ENCODE data around the gene NDST1.

NDST1 gene

DNA sequence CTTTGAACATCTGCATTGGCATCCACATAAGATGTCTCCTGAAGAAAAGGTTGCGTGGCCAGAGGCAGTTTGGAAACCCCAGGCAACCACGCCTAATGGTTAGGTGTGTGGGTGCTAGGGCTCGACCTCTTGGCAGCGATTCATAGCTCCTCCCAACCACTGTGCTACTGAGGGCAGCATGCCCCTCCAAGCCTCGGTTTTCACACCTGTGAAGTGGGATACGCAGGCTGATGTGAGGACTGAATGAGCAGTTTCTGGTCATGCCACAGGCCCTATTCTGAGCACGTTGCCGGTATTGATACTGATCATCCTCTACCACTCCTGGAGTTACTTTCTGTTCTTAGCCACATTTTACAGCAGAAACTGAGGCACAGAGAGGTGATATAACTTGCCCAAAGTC, 19.1 kb downstream of the NDST1 start:
- POLR2A ChIA-PET = no interaction called here
- no peak for TF ChIP-seq NFRKB (IDR thresholded peaks at IDR 0.05)
- no peak for TF ChIP-seq SP1 (IDR thresholded peaks at IDR 0.05)
- no peak for TF ChIP-seq TARDBP (IDR thresholded peaks at IDR 0.05)
- TF ChIP-seq FOXA1 (IDR thresholded peaks at IDR 0.05) = no peak
- TF ChIP-seq FOXK2 (IDR thresholded peaks at IDR 0.05) = no peak
- no peak for TF ChIP-seq ZNF384 (IDR thresholded peaks at IDR 0.05)
- no peak for TF ChIP-seq CTBP1 (IDR thresholded peaks at IDR 0.05; ENCODE audit: borderline replicate concordance)
- no peak for TF ChIP-seq ELF4 (IDR thresholded peaks at IDR 0.05)
- no peak for TF ChIP-seq HDGF (IDR thresholded peaks at IDR 0.05; ENCODE audit: borderline replicate concordance)
- TF ChIP-seq PKNOX1 (IDR thresholded peaks at IDR 0.05) = no peak
- TF ChIP-seq BHLHE40 (IDR thresholded peaks at IDR 0.05; ENCODE audit: borderline replicate concordance) = no peak
- TF ChIP-seq SUZ12 (IDR thresholded peaks at IDR 0.05) = no peak
- no peak for TF ChIP-seq ARNT (IDR thresholded peaks at IDR 0.05)
- no peak for TF ChIP-seq FOXM1 (IDR thresholded peaks at IDR 0.05; ENCODE audit: borderline replicate concordance)
- no peak for TF ChIP-seq LEF1 (IDR thresholded peaks at IDR 0.05; ENCODE audit: borderline replicate concordance)
- TF ChIP-seq L3MBTL2 (conservative IDR thresholded peaks at IDR 0.05) = no peak
- no peak for DNase-seq (ENCODE audit: extremely low spot score)
- CTCF ChIA-PET = interaction anchor here (1.2 kb wide), 1 partner anchor 13 kb away, joined by 3 read pairs; no protein-coding TSS in a partner anchor

DNA sequence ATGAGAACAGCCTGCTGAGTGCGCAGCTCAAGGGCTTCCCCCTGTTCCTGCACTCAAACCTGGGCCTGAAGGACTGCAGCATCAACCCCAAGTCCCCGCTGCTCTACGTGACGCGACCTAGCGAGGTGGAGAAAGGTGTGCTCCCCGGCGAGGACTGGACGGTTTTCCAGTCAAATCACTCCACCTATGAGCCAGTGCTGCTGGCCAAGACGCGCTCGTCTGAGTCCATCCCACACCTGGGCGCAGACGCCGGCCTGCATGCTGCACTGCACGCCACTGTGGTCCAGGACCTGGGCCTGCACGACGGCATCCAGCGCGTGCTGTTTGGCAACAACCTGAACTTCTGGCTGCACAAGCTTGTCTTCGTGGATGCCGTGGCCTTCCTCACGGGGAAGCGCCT, 19.9 kb downstream of the NDST1 start:
- no peak for DNase-seq (ENCODE audit: extremely low spot score)
- ChIA-PET POLR2A (no interaction called here), CTCF (no interaction called here)
- TF ChIP-seq SUZ12 (IDR thresholded peaks at IDR 0.05) (no peak), ELF4 (IDR thresholded peaks at IDR 0.05) (no peak), LEF1 (IDR thresholded peaks at IDR 0.05; ENCODE audit: borderline replicate concordance) (no peak)

GRCh38 chr5:150528924-150529546, 21.1 kb downstream of the NDST1 start:
- TF ChIP-seq CTBP1 (IDR thresholded peaks at IDR 0.05; ENCODE audit: borderline replicate concordance) (no peak), FOXK2 (IDR thresholded peaks at IDR 0.05) (no peak), BHLHE40 (IDR thresholded peaks at IDR 0.05; ENCODE audit: borderline replicate concordance) (no peak), HDGF (IDR thresholded peaks at IDR 0.05; ENCODE audit: borderline replicate concordance) (no peak), ZNF384 (IDR thresholded peaks at IDR 0.05) (no peak), FOXA1 (IDR thresholded peaks at IDR 0.05) (no peak), TARDBP (IDR thresholded peaks at IDR 0.05) (no peak), SUZ12 (IDR thresholded peaks at IDR 0.05) (no peak), ELF4 (IDR thresholded peaks at IDR 0.05) (no peak)
- ChIA-PET POLR2A (no interaction called here), CTCF (no interaction called here)
- no peak for DNase-seq (ENCODE audit: extremely low spot score)

GRCh38 chr5:150529555-150529954, 21.6 kb downstream of the NDST1 start:
- no peak for TF ChIP-seq FOXA1 (IDR thresholded peaks at IDR 0.05)
- no peak for TF ChIP-seq BHLHE40 (IDR thresholded peaks at IDR 0.05; ENCODE audit: borderline replicate concordance)
- TF ChIP-seq FOXM1 (IDR thresholded peaks at IDR 0.05; ENCODE audit: borderline replicate concordance) = no peak
- no peak for TF ChIP-seq ARNT (IDR thresholded peaks at IDR 0.05)
- TF ChIP-seq NFRKB (IDR thresholded peaks at IDR 0.05) = no peak
- no peak for TF ChIP-seq HDGF (IDR thresholded peaks at IDR 0.05; ENCODE audit: borderline replicate concordance)
- TF ChIP-seq SP1 (IDR thresholded peaks at IDR 0.05) = no peak
- no peak for TF ChIP-seq ELF4 (IDR thresholded peaks at IDR 0.05)
- TF ChIP-seq CTBP1 (IDR thresholded peaks at IDR 0.05; ENCODE audit: borderline replicate concordance) = no peak
- no peak for TF ChIP-seq LEF1 (IDR thresholded peaks at IDR 0.05; ENCODE audit: borderline replicate concordance)
- no peak for TF ChIP-seq PKNOX1 (IDR thresholded peaks at IDR 0.05)
- TF ChIP-seq TARDBP (IDR thresholded peaks at IDR 0.05) = no peak
- no peak for TF ChIP-seq L3MBTL2 (conservative IDR thresholded peaks at IDR 0.05)
- TF ChIP-seq ZNF384 (IDR thresholded peaks at IDR 0.05) = no peak
- no peak for TF ChIP-seq SUZ12 (IDR thresholded peaks at IDR 0.05)
- TF ChIP-seq FOXK2 (IDR thresholded peaks at IDR 0.05) = no peak
- no peak for DNase-seq (ENCODE audit: extremely low spot score)
- ChIA-PET CTCF (interaction anchor here (2.4 kb wide), 1 partner anchor 70 kb away, joined by 7 read pairs; no protein-coding TSS in a partner anchor), POLR2A (interaction anchor here (0.9 kb wide), 1 partner anchor 79 kb away, joined by 3 read pairs; no protein-coding TSS in a partner anchor)

GRCh38 chr5:150530423-150530822, 22.5 kb downstream of the NDST1 start:
- ChIA-PET POLR2A (interaction anchor here (0.9 kb wide), 1 partner anchor 80 kb away, joined by 3 read pairs; no protein-coding TSS in a partner anchor), CTCF (interaction anchor here (0.6 to 2.4 kb wide), 3 partner anchors 11 to 71 kb away, joined by 3 to 7 read pairs (median 3); no protein-coding TSS in a partner anchor)

More at GRCh38 chr5:150530423-150530822, 22.5 kb downstream of the NDST1 start:
- TF ChIP-seq FOXK2 (IDR thresholded peaks at IDR 0.05) = no peak
- TF ChIP-seq NFRKB (IDR thresholded peaks at IDR 0.05) = no peak
- no peak for TF ChIP-seq CTBP1 (IDR thresholded peaks at IDR 0.05; ENCODE audit: borderline replicate concordance)
- no peak for TF ChIP-seq LEF1 (IDR thresholded peaks at IDR 0.05; ENCODE audit: borderline replicate concordance)
- no peak for TF ChIP-seq ARNT (IDR thresholded peaks at IDR 0.05)
- TF ChIP-seq ZNF384 (IDR thresholded peaks at IDR 0.05) = no peak
- no peak for TF ChIP-seq ELF4 (IDR thresholded peaks at IDR 0.05)
- TF ChIP-seq FOXA1 (IDR thresholded peaks at IDR 0.05) = no peak
- TF ChIP-seq TARDBP (IDR thresholded peaks at IDR 0.05) = no peak
- TF ChIP-seq PKNOX1 (IDR thresholded peaks at IDR 0.05) = no peak
- no peak for TF ChIP-seq HDGF (IDR thresholded peaks at IDR 0.05; ENCODE audit: borderline replicate concordance)
- TF ChIP-seq BHLHE40 (IDR thresholded peaks at IDR 0.05; ENCODE audit: borderline replicate concordance) = no peak
- TF ChIP-seq SP1 (IDR thresholded peaks at IDR 0.05) = no peak
- no peak for TF ChIP-seq FOXM1 (IDR thresholded peaks at IDR 0.05; ENCODE audit: borderline replicate concordance)
- no peak for TF ChIP-seq SUZ12 (IDR thresholded peaks at IDR 0.05)
- no peak for TF ChIP-seq L3MBTL2 (conservative IDR thresholded peaks at IDR 0.05)
- no peak for DNase-seq (ENCODE audit: extremely low spot score)

Data from HEK293T (cell line).